Kidney (tissue), 14 donors: Measurements from ENCODE around the gene SUGP2. TPM values are rescaled to one million over a fixed set of nuclear protein-coding genes. Genes with fewer than 3 reads are reported as not detected.

Experiments
- DNase-seq, 5 donors: peaks; one replicate each; pipeline ENCODE4 v3.0.0-alpha.2; 2013 to 2020
- FAIRE-seq: peaks from 2 replicates; lab custom pipeline; 2012; peaks lifted over from hg19 to GRCh38; lab: Jason Lieb, UNC
- H3K27ac ChIP-seq, 2 donors: one replicate each; pipeline ENCODE4 v1.7.0; 2013; ENCODE audit warnings: low read depth in 2 of 2, low read length in 2 of 2, inconsistent platforms in 1 of 2
- H3K27me3 ChIP-seq: one replicate; pipeline ENCODE4 v1.7.1; 2013; ENCODE audit warnings: low read length, inconsistent platforms; ENCODE audit not compliant: control insufficient read depth, insufficient read depth
- H3K36me3 ChIP-seq, 3 donors: one replicate each; pipeline versions ENCODE4 v1.7.0 to v1.7.1; 2013; ENCODE audit warnings: low read length in 3 of 3, control low read depth in 1 of 3, inconsistent platforms in 1 of 3; ENCODE audit not compliant: insufficient read depth in 3 of 3, control insufficient read depth in 2 of 3
- H3K4me1 ChIP-seq, 3 donors: one replicate each; pipeline versions ENCODE4 v1.7.0 to v1.7.1; 2013; ENCODE audit warnings: low read length in 3 of 3, inconsistent platforms in 1 of 3, low read depth in 1 of 3; ENCODE audit not compliant: control insufficient read depth in 2 of 3, insufficient read depth in 2 of 3
- H3K4me3 ChIP-seq, 3 donors: one replicate each; pipeline versions ENCODE4 v1.7.0 to v1.8.1; 2013; ENCODE audit warnings: low read length in 3 of 3, control low read depth in 1 of 3, inconsistent platforms in 1 of 3
- H3K9ac ChIP-seq, 3 donors: one replicate each; pipeline versions ENCODE4 v1.7.0 to v1.7.1; 2013; ENCODE audit warnings: low read length in 3 of 3, control low read depth in 1 of 3, inconsistent platforms in 1 of 3
- H3K9me3 ChIP-seq, 3 donors: one replicate each; pipeline versions ENCODE4 v1.7.0 to v1.7.1; 2013; ENCODE audit warnings: low read length in 3 of 3, control low read depth in 1 of 3, inconsistent platforms in 1 of 3; ENCODE audit not compliant: control insufficient read depth in 2 of 3, insufficient read depth in 1 of 3
- CTCF ChIP-seq: IDR thresholded peaks from 3 replicates; pipeline ENCODE4 v1.5.1; 2012; ENCODE audit warnings: mild to moderate bottlenecking, moderate library complexity, borderline replicate concordance; ENCODE audit not compliant: insufficient read depth; ENCODE audit errors: extremely low read depth
- intact Hi-C: fragments of 100-400 bp; cut with DNase I; formaldehyde crosslinking; loops from one replicate; pipeline ENCODE4 v1.11.1; 2022
- polyA plus RNA-seq: library from polyadenylated mRNA; stranded (reverse); fragments of 350-450 nt; fragmentation: Illumina TruSeq; extraction: RNeasy Lipid Tissue Mini Kit (QIAGEN cat#74804); gene quantifications from one replicate; pipeline ENCODE4 v1.2.3, GENCODE V29; 2014; ENCODE audit warnings: low read depth, low replicate concordance; ENCODE audit not compliant: insufficient read depth
- total RNA-seq: library from RNA; stranded (reverse); fragmentation: NEBNext Ultra II Directional; extraction: Animal tissue kit (Norgen Biotek cat#: 25700); gene quantifications from one replicate; pipeline ENCODE4 v1.2.1, GENCODE V29; 2021
- donor health status: control.
- donor health status: control.
- donor health status: control.
- donor health status: control.
- donor health status: control.
- donor health status: DM: yes; HTN: yes; CAD: no.
- donor health status: Normal renal cell carcinoma (clear cell type).

The SUGP2 gene
- total and polyA plus RNA-seq, 2 donors from 2014 or later, result 47.5 to 74.1 TPM

DNA sequence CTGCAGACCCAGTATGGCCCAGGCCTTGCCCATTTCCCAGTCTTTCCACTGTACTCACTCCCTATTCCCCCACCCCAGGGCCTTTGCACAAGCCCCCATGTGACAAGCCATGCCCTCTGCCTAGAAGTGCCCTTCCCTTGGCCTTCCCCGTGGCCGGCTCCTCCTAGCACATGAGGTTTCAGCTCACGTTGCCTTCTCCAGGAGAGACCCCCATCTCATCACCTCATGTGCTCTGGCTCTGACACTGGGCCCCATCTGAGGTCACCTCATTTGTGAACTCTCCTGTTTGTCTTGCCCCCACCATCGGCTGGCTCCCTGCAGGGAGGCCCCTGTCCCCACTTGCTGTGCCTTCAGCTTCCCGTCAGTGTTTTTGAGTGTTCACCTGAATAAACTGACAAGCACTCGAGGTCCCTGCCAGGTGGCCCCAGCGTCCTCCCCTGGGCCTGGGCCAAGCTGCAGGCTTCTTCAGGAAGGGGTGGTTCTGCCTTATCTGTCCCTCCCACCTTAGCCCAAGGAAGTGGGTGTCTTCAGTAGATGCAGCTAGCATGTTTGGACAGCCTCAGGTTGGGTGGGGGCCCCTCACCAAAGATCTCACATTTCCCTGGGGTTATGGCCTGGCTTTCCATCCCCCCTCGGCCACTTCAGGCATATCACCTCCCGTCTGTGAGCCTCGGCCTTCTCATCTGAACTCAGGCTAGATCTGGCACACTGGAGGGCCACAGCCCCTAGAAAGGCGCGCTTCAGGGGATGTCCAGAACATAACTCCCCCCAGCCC lies 26.7 kb upstream of the SUGP2 start:
- FAIRE-seq (no peak), DNase-seq (peak in 1 of 5 donors; percentile 18)
- Histone ChIP-seq H3K9me3 (no peaks in the 10 kb centered on the region), H3K9ac (no peak overlapping the region), H3K36me3 (peaks cover 0 to 5% (median under 1%) of the 10 kb centered on the region in 3 donors), H3K27me3 (no peaks in the 10 kb centered on the region), H3K27ac (no peak overlapping the region), H3K4me3 (no peak overlapping the region), H3K4me1 (peaks cover 0 to 28% (median 18%) of the 10 kb centered on the region in 3 donors)
- intact Hi-C loops, result loop anchor here (10.0 kb wide), 1 partner anchor 75 kb away; the partner anchor contains the start of gene TMEM161A
- no peak for TF ChIP-seq CTCF

- Histone ChIP-seq H3K4me3 (no peak overlapping the region), H3K4me1 (peaks cover 0 to 28% (median 12%) of the 10 kb centered on the region in 3 donors), H3K9me3 (no peaks in the 10 kb centered on the region), H3K9ac (no peak overlapping the region), H3K36me3 (peaks cover 0 to 6% (median 3%) of the 10 kb centered on the region in 3 donors), H3K27ac (no peak overlapping the region), H3K27me3 (no peaks in the 10 kb centered on the region)
- FAIRE-seq (no peak), DNase-seq (no peak)
- intact Hi-C loops, result loop anchor here (10.0 kb wide), 1 partner anchor 76 kb away; the partner anchor contains the start of gene TMEM161A
- TF ChIP-seq CTCF, result no peak
These were observed 25.9 kb upstream of the SUGP2 start for GRCh38 chr19:19059018-19059836.

DNA sequence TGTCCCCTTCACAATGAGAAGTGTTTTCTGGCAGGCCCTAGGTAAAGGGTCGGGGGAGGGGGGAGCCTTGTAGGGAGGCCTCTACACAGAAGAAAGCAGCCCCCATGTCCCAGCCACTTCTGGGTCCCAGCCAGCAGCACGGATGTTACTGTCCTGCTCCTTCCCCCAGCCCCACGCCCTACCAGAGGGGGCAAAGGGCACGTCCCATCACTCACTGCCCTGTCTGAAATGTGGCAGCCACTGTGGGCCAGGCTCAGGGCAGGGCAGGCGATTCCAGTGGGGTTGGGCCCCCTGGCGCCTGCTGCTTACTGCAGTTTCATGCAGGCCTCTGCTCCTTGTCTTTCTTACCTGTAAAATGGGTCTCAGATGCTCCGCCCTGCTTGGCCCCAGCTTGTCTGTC lies 24.4 kb upstream of the SUGP2 start:
- DNase-seq (no peak), FAIRE-seq (no peak)

More for the DNA sequence above, 24.4 kb upstream of the SUGP2 start:
- Histone ChIP-seq H3K9ac (no peak overlapping the region), H3K36me3 (peaks cover 0 to 6% (median 3%) of the 10 kb centered on the region in 3 donors), H3K4me3 (no peak overlapping the region), H3K4me1 (peaks cover 0 to 23% (median 9%) of the 10 kb centered on the region in 3 donors), H3K27me3 (no peaks in the 10 kb centered on the region), H3K9me3 (no peaks in the 10 kb centered on the region), H3K27ac (no peak overlapping the region)
- intact Hi-C loops, result loop anchor here (10.0 kb wide), 1 partner anchor 77 kb away; the partner anchor contains the start of gene TMEM161A
- no peak for TF ChIP-seq CTCF
